GM18507 (cell line): ENCODE measurements around the gene RNF19B.

ENCODE experiments used
- DNase-seq: peaks from one replicate; pipeline ENCODE4 v3.0.0; 2011; ENCODE audit warnings: low read depth; ENCODE audit not compliant: insufficient read length; ENCODE audit errors: extremely low spot score
- FAIRE-seq: peaks from 2 replicates; lab custom pipeline; 2011; peaks lifted over from hg19 to GRCh38; lab: Jason Lieb, UNC

The RNF19B gene

GRCh38 chr1:32939655-32940371, 24.8 kb downstream of the RNF19B start:
- no peak for FAIRE-seq
- no peak for DNase-seq

- FAIRE-seq: no peak
These were observed 27.5 kb downstream of the RNF19B start for GRCh38 chr1:32937061-32937460.

GRCh38 chr1:32934535-32934934, 30.1 kb downstream of the RNF19B start:
- DNase-seq (no peak), FAIRE-seq (no peak)

More at GRCh38 chr1:32937061-32937460, 27.5 kb downstream of the RNF19B start:
- no peak for DNase-seq

GRCh38 chr1:32933742-32934322, 30.8 kb downstream of the RNF19B start:
- DNase-seq (no peak), FAIRE-seq (no peak)

GRCh38 chr1:32931760-32932159, 32.8 kb downstream of the RNF19B start:
- DNase-seq (no peak), FAIRE-seq (no peak)

- FAIRE-seq (no peak), DNase-seq (no peak)
These were observed 35.2 kb downstream of the RNF19B start for GRCh38 chr1:32929366-32929765.

- DNase-seq: no peak
These were observed 35.9 kb downstream of the RNF19B start for GRCh38 chr1:32928715-32929114.

GRCh38 chr1:32928285-32928684, 36.3 kb downstream of the RNF19B start:
- FAIRE-seq: no peak
- DNase-seq: no peak

More at GRCh38 chr1:32928715-32929114, 35.9 kb downstream of the RNF19B start:
- FAIRE-seq: no peak

- no peak for FAIRE-seq
- no peak for DNase-seq
These were observed 37.2 kb downstream of the RNF19B start for GRCh38 chr1:32927441-32927840.

- FAIRE-seq: no peak
- DNase-seq: no peak
These were observed 38.0 kb downstream of the RNF19B start for GRCh38 chr1:32926562-32926961.

- DNase-seq (no peak), FAIRE-seq (no peak)
These were observed 39.0 kb downstream of the RNF19B start for GRCh38 chr1:32925403-32926162.

- DNase-seq (no peak), FAIRE-seq (no peak)
These were observed 39.7 kb downstream of the RNF19B start for GRCh38 chr1:32924881-32925344.

- DNase-seq (no peak), FAIRE-seq (no peak)
These were observed 43.8 kb downstream of the RNF19B start for GRCh38 chr1:32920833-32921232.

GRCh38 chr1:32919811-32920733, 44.5 kb downstream of the RNF19B start:
- FAIRE-seq (no peak), DNase-seq (no peak)

GRCh38 chr1:32918179-32918578, 46.4 kb downstream of the RNF19B start:
- no peak for FAIRE-seq
- DNase-seq: no peak

- FAIRE-seq (no peak), DNase-seq (no peak)
These were observed 47.1 kb downstream of the RNF19B start for GRCh38 chr1:32917521-32917920.

- DNase-seq (no peak), FAIRE-seq (no peak)
These were observed 48.6 kb downstream of the RNF19B start for GRCh38 chr1:32915766-32916706.

- FAIRE-seq (no peak), DNase-seq (no peak)
These were observed 54.3 kb downstream of the RNF19B start for GRCh38 chr1:32910319-32910718.
